ENCODE measurements around the gene SLC39A1.

- TF ChIP-seq POLR2AphosphoS5 (IDR thresholded peaks at IDR 0.05; ENCODE audit: borderline replicate concordance, low read depth, low read length) (no peak), EZH2 (IDR thresholded peaks at IDR 0.05) (no peak), FOXP2 (optimal IDR thresholded peaks at IDR 0.05; ENCODE audit: control extremely low read depth, extremely low read length, insufficient read depth) (no peak)
Observed at GRCh38 chr1:153956997-153957715, 6.2 kb downstream of the SLC39A1 start.

Data from SK-N-MC (cell line).